Lung microvascular endothelial cell (primary cell): ENCODE results near the gene MAN2C1. TPM values are rescaled to one million over a fixed set of nuclear protein-coding genes. Genes with fewer than 3 reads are reported as not detected.
A peak's percentile ranks its signal among the peaks of the same experiment; 100 is the strongest.
"Not testable (repeated sequence)": the region's sequence is repeated elsewhere in the genome, so short reads cannot be mapped to it uniquely, and the experiment has no call there.

ENCODE experiments used
- DNase-seq, 2 donors: peaks; one replicate each; pipeline versions ENCODE4 v3.0.0 to v3.0.0-alpha.2; 2010; ENCODE audit warnings: low read depth in 2 of 2
- total RNA-seq: library from RNA; depleted of rRNA; stranded (reverse); fragments of >200 nt; gene quantifications from 2 replicates; pipeline ENCODE4 v1.2.1, GENCODE V29; 2014

Gene MAN2C1
- total RNA-seq: 74.8 and 140 TPM in 2 replicates

GRCh38 chr15:75367913-75368688 lies at the start of gene MAN2C1:
MAN2C1 (minus strand) TSS chr15:75368607; CDS start chr15:75368583, 24 bp downstream.
- DNase-seq: peak; percentile 95 to 98

- DNase-seq: peak in 1 of 2 donors; percentile 15
Observed at GRCh38 chr15:75416584-75416983, 48.2 kb upstream of the MAN2C1 start.

GRCh38 chr15:75410196-75410595 lies 41.8 kb upstream of the MAN2C1 start:
- DNase-seq: no peak

- DNase-seq: no peak
Observed at GRCh38 chr15:75407083-75407482, 38.7 kb upstream of the MAN2C1 start.

GRCh38 chr15:75403892-75404291 lies 35.5 kb upstream of the MAN2C1 start:
- no peak for DNase-seq

- DNase-seq: no peak
Observed at GRCh38 chr15:75397494-75397893, 29.1 kb upstream of the MAN2C1 start.

GRCh38 chr15:75389791-75390382 lies 21.5 kb upstream of the MAN2C1 start:
- peak in 1 of 2 donors; percentile 14 for DNase-seq

GRCh38 chr15:75383986-75384385 lies 15.6 kb upstream of the MAN2C1 start:
- not testable (repeated sequence) for DNase-seq

GRCh38 chr15:75380773-75381172 lies 12.4 kb upstream of the MAN2C1 start:
- no peak for DNase-seq

GRCh38 chr15:75371901-75372688 lies 3.7 kb upstream of the MAN2C1 start:
- DNase-seq: no peak

GRCh38 chr15:75371486-75371885 lies 3.1 kb upstream of the MAN2C1 start:
- no peak for DNase-seq

- no peak for DNase-seq
Observed at GRCh38 chr15:75369897-75370581, 1.6 kb upstream of the MAN2C1 start.

GRCh38 chr15:75368689-75369239 lies 357 bp upstream of the MAN2C1 start:
- DNase-seq: no peak

GRCh38 chr15:75367406-75367912 lies 948 bp downstream of the MAN2C1 start:
- DNase-seq: no peak

GRCh38 chr15:75367006-75367405 lies 1.4 kb downstream of the MAN2C1 start:
- no peak for DNase-seq

GRCh38 chr15:75366163-75366562 lies 2.2 kb downstream of the MAN2C1 start:
- DNase-seq: no peak

- DNase-seq: no peak
Observed at GRCh38 chr15:75364881-75365280, 3.5 kb downstream of the MAN2C1 start.

GRCh38 chr15:75363786-75364185 lies 4.6 kb downstream of the MAN2C1 start:
- DNase-seq: no peak

GRCh38 chr15:75362642-75363249 lies 5.7 kb downstream of the MAN2C1 start:
- no peak for DNase-seq

GRCh38 chr15:75361989-75362641 lies 6.3 kb downstream of the MAN2C1 start:
- DNase-seq: no peak
